ENCODE data around the gene FAM222B. TPM values are rescaled to one million over a fixed set of nuclear protein-coding genes. Genes with fewer than 3 reads are reported as not detected.
A peak's percentile ranks its signal among the peaks of the same experiment; 100 is the strongest.
"Not testable (repeated sequence)": the region's sequence is repeated elsewhere in the genome, so short reads cannot be mapped to it uniquely, and the experiment has no call there.

FAM222B gene
- polyA plus RNA-seq, 12 donors, result 10.4 to 21.4 (median 12.9) TPM; not detected in 1

DNA sequence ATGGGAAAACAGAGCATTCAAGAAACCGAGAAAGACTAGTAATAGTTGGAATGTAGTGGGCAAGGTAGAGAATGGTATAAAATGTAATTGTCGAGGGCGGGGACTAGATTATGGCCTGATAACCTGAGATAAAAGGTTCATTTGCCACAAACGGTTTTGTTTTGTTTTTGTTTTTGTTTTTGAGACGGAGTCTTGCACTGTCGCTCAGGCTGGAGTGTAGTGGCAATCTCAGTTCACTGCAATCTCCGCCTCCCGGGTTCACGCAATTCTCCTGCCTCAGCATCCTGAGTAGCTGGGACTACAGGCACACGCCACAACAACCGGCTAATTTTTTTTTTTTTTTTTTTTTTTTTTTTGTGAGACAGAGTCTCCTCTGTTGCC is 112.7 kb downstream of the FAM222B start:
- DNase-seq, result no peak

GRCh38 chr17:28728364-28729200 is 114.0 kb downstream of the FAM222B start, which contains the start of gene NEK8:
Gene NEK8, plus strand, starts transcription at chr17:28728788. Its CDS starts 26 bp downstream, at chr17:28728814.
- DNase-seq, result peak; percentile 95

GRCh38 chr17:28726627-28727491 is 115.7 kb downstream of the FAM222B start:
- DNase-seq, result peak; percentile 96

DNA sequence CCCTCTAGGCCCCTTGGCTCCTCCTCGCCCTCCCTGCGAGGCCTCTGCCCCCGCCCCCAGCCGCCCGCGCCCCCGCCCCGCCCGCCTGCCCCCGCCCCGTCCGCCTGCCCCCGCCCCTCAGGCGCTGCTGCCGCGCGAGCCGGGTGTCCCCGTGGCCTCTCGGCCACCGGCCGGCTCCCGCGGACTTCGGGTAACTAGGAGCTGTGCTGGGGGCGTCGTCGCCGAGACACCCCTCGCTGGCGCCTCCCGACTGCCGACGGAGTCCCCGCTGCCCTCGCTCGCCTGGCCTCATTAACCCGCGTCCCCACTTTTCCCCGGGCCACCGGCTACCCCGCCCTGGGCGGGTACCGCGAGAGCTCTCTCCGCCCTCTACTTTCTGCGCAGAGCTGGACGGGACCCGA is 116.4 kb downstream of the FAM222B start, which contains the start of gene TLCD1:
Gene TLCD1 (minus strand): TSS at position 8 of the 401 bp plus-strand sequence. CDS start 136 bp downstream, outside the sequence.
- DNase-seq, result peak; percentile 67

- DNase-seq, result no peak
These were observed 116.8 kb downstream of the FAM222B start for GRCh38 chr17:28725660-28726225.

- DNase-seq, result no peak
These were observed 117.4 kb downstream of the FAM222B start for GRCh38 chr17:28725166-28725659.

GRCh38 chr17:28724500-28725165 is 118.0 kb downstream of the FAM222B start:
- no peak for DNase-seq

- not testable (repeated sequence) for DNase-seq
These were observed 118.6 kb downstream of the FAM222B start for GRCh38 chr17:28723836-28724499.

- DNase-seq, result no peak
These were observed 119.3 kb downstream of the FAM222B start for GRCh38 chr17:28723159-28723835.

DNA sequence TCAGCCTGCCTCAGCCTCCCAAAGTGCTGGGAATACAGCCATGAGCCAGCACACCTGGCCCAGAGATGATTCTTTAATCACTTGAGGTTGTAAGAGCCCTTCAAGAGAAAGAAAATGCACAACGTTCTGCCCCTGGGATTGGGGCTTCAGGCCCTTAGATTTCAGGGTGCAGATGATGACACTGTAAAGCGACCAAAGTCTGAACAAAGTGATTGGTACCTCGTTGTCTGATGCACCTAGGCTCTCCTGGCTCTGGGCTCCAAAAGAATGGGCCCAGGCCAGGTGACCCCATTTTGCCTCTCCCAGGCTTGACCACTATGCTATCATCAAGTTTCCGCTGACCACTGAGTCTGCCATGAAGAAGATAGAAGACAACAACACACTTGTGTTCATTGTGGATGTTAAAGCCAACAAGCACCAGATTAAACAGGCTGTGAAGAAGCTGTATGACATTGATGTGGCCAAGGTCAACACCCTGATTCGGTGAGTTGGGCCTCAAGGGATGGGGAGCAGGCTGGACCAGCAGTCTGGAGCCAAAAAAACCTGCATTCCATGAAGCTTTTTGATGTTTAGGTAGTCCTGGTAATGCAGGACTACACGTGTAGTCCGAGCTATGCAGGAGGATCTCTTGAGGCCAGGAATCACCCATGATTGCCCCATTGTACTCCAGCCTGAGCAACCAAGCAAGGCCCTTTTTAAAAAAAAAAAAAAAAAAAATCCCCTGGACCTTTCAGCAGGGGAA is 120.0 kb downstream of the FAM222B start:
- no peak for DNase-seq

- DNase-seq, result not testable (repeated sequence)
These were observed 121.6 kb downstream of the FAM222B start for GRCh38 chr17:28720997-28721329.

DNA sequence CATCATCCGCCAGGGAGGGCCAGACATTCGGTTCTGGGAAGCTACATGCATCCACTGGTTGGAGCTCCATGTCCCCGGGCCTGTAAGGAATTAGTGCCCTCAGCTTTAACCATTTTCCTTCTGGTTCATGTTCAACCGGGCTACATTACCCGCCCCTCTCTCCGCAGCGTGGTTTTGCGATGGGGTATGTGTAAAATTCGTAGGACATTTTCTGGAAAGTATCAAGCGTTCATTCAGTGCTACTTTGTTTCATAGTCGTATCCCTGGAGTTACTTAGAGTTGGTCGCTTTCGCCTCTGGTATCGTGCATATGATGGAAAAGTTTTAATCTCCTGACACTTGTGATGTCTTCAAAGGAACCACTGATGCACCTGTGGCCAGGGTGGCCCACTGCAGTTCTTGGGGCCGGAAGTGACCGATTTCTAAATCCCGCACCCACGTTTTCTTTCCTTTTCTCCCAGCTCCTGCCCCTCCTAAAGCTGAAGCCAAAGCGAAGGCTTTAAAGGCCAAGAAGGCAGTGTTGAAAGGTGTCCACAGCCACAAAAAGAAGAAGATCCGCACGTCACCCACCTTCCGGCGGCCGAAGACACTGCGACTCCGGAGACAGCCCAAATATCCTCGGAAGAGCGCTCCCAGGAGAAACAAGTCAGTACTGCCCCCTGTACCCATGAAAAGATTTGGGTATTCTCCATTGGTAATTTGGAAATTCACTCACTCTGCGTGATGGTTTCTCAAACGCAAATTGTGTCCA is 122.2 kb downstream of the FAM222B start:
- no peak for DNase-seq

DNA sequence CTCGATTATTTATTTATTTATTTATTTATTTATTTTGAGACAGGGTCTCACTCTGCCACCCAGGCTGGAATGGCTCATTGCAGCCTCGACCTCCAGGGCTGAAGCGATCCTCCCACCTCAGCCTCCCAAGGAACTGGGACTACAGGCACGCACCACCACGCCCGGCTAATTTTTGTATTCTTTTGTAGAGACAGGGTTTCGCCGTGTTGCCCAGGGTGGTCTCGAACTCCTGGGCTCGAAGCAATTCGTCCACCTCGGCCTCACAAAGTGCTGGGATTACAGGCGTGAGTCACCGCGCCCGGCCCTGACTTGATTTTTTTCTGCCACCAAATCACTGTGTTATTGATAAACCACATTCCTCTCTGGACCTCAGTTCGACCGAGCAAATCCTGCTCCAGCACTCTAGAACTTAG is 123.6 kb downstream of the FAM222B start:
- no peak for DNase-seq

DNA sequence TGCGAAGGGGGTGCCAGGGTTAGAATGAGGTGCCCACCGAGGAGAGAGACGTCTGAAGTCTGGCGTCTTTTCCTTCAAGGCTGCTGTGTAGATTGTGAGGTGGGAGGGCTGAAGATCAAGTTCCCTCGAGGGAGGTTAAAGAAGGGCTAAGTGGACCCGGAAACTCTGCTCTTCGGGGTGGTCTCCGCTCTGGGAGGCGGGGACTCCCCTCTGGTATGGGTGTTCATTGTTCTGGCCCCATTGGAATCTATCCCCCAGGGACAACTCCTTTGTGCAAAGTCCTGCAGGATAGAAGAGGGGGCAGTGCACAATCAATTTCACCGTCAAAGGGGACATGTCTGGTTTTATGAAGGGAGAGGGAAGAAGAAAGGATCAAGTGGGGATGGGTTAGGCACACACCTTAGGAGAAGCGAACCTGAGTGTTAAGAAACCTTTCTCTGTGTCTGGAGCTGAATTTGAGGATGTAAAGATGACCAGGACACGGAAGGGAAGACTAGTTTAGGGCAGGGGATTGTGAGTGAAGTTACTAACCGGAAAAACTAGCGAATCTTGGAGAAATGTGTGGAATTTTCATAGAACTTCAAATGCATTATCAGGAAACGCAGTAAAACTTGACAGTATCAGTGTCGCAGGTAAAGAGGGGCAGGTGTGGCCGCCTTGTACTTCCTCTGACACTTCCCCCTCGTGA is 124.1 kb downstream of the FAM222B start:
- no peak for DNase-seq

GRCh38 chr17:28717578-28718332 is 124.8 kb downstream of the FAM222B start, which contains the start of gene RAB34:
Gene RAB34, minus strand, starts transcription at chr17:28717868. Its CDS starts 602 bp downstream, at chr17:28717266.
- DNase-seq, result peak; percentile 87

DNA sequence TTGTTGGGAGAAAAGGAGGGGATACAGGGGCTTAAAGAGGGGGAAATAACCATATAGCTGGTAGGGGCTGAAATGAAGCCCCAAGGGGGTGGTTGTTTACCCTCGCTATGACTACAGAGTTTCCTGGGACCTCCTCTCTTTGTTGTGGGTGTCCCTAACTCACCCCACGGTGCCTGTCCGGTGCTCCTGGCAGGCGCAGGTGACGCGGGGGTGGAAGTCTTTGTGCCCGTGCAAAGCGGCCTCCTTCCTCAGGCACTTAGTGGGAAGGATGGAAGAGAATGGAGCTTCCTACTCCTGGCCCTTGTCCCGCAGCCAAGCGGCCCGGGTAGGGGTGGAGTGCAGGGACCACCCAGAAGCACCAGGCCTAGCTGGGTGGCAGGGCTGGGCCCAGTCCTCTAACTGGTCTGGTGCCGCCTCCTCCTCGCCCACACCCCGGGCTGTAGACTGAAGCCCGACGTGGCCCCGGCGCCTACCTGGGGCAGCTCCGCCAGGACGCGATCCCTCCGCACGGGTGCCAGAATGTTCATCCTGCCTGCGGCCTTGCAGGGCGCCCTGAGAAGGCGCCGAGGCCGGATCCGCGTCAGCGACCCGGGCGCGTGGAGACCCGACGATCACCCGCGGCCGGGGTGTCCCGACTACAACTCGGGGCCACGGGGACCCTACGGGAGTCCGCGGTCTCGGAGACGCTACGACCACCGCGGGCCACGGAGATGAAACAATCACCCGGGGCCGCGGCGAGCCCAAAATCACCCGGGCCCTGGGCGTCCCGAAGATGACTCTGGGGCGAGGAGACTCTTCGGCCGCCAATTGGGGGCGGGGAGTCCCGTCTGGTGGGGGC is 125.6 kb downstream of the FAM222B start:
- peak; percentile 52 for DNase-seq

Data from muscle of arm (tissue), 12 donors.